HUES6 (cell line): Measurements from ENCODE around the gene LRRC34.

Source experiments
- H3K27ac ChIP-seq: 2 replicates; pipeline ENCODE4 v1.7.0; 2013; ENCODE audit warnings: low read depth, mild to moderate bottlenecking, low read length, inconsistent platforms
- H3K27me3 ChIP-seq: 2 replicates; pipeline ENCODE4 v1.6.1; 2013; ENCODE audit warnings: low read length; ENCODE audit not compliant: control insufficient read depth, insufficient read depth
- H3K36me3 ChIP-seq: 2 replicates; pipeline ENCODE4 v1.6.1; 2013; ENCODE audit warnings: low read length; ENCODE audit not compliant: control insufficient read depth, insufficient read depth
- H3K4me1 ChIP-seq: 2 replicates; pipeline ENCODE4 v1.6.1; 2013; ENCODE audit warnings: low read length; ENCODE audit not compliant: control insufficient read depth, insufficient read depth
- H3K4me3 ChIP-seq: 2 replicates; pipeline ENCODE4 v1.5.1; 2013; ENCODE audit warnings: low read depth, low read length
- H3K9ac ChIP-seq: one replicate; pipeline ENCODE4 v1.6.1; 2013; ENCODE audit warnings: mild to moderate bottlenecking, low read length
- H3K9me3 ChIP-seq: 2 replicates; pipeline ENCODE4 v1.6.1; 2013; ENCODE audit warnings: low read depth, low read length; ENCODE audit not compliant: control insufficient read depth, insufficient read depth

LRRC34 gene

DNA sequence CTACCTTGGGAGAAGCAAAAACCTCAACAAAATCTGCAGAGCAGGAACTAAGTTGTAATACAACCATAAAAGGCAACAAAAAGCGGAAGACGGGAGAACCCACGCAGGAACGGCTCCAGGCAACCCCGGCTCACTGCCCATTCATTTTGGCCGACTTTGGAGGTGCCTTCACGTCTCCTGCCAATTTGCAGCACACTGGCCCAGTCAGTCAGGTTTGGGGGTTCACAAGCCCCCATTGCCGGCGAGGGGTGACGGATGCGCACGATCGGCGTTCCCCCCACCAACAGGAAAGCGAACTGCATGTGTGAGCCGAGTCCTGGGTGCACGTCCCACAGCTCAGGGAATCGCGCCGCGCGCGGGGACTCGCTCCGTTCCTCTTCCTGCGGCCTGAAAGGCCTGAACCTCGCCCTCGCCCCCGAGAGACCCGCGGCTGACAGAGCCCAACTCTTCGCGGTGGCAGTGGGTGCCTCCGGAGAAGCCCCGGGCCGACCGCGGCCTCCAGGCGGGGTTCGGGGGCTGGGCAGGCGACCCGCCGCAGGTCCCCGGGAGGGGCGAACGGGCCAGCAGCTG, 48.3 kb downstream of the LRRC34 start:
- no peaks in the 10 kb centered on the region for H3K27me3 ChIP-seq
- H3K9ac ChIP-seq: peak overlapping the region; percentile 92
- peaks cover 10% of the 10 kb centered on the region for H3K9me3 ChIP-seq
- H3K4me3 ChIP-seq: peak overlapping the region; percentile 70
- H3K36me3 ChIP-seq: no peaks in the 10 kb centered on the region
- H3K4me1 ChIP-seq: no peaks in the 10 kb centered on the region
- peak overlapping the region; percentile 85 for H3K27ac ChIP-seq

DNA sequence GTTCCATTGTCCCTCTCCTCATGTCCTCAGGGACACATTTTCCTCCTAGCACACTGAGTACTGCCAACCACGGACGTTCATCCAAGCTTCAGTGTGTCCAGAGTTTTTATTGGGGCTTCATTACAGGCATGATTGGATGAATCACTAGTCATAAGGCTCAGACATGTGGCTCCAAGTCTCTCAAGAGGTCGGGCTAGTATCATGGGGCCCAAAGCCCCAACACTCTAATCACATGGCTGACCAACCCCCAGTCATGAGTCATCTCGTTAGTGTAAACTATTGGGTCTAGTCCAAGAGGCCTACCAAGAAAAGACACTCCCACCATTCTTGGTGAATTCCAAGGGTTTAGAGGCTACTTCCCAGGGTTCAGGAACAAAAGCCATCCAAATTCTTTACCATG, 52.2 kb downstream of the LRRC34 start:
- no peak overlapping the region for H3K27ac ChIP-seq
- H3K4me3 ChIP-seq: no peak overlapping the region
- H3K27me3 ChIP-seq: no peaks in the 10 kb centered on the region
- H3K9ac ChIP-seq: no peak overlapping the region
- H3K36me3 ChIP-seq: no peaks in the 10 kb centered on the region
- no peaks in the 10 kb centered on the region for H3K4me1 ChIP-seq
- H3K9me3 ChIP-seq: peaks cover 10% of the 10 kb centered on the region

DNA sequence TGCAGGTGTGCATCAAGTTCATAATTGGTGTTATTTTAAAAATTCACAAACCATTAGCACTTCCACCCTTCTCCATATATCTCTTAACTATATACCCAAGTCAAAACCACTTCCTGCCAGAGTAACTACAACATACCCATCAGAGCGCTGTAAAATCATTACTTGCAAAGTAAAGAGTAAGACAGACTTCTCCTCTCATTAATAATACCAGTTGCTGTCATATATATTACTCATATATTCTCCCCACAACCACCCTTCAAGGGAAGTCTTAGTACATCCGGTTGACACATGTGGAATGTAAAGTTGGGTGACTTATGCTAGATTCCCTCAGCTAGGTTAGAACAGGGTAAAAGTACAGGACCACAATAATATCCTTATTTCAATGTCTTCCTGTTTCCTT, 53.4 kb downstream of the LRRC34 start:
- no peak overlapping the region for H3K4me3 ChIP-seq
- H3K36me3 ChIP-seq: no peaks in the 10 kb centered on the region
- H3K27ac ChIP-seq: no peak overlapping the region
- H3K27me3 ChIP-seq: no peaks in the 10 kb centered on the region
- no peak overlapping the region for H3K9ac ChIP-seq
- H3K9me3 ChIP-seq: peaks cover 10% of the 10 kb centered on the region
- H3K4me1 ChIP-seq: no peaks in the 10 kb centered on the region

DNA sequence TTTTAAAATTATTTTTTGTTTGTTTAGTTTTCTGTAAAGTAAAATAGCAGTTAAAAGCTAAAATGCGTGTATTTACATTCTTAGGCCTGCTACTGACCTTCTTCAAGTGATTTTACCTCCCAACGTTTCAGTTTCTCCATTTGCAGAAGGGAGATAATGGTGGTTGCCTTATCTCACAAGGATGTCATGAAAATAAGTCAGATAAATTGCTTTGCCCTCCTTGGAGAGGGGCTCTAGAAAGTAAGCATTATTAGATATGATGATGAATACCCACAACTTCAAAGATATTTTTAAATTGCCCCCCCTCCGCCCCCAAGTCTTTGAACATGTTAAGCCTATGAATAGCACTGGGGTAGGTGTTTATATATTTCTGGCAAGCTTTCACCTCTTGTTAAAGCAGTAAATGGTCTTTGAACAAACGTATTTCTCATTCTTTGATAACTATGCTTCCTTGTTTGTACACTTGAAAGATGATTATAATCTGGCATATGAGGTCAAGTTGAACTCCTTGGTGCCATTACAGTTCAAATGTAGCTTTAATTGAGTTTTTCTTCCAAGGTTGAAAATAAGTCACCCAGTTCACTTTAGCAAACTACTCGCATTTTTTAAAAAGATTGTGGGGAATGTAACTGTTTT, 54.2 kb downstream of the LRRC34 start:
- H3K27ac ChIP-seq: no peak overlapping the region
- H3K27me3 ChIP-seq: no peaks in the 10 kb centered on the region
- no peak overlapping the region for H3K4me3 ChIP-seq
- no peaks in the 10 kb centered on the region for H3K36me3 ChIP-seq
- H3K4me1 ChIP-seq: no peaks in the 10 kb centered on the region
- H3K9me3 ChIP-seq: peaks cover 7% of the 10 kb centered on the region
- no peak overlapping the region for H3K9ac ChIP-seq

DNA sequence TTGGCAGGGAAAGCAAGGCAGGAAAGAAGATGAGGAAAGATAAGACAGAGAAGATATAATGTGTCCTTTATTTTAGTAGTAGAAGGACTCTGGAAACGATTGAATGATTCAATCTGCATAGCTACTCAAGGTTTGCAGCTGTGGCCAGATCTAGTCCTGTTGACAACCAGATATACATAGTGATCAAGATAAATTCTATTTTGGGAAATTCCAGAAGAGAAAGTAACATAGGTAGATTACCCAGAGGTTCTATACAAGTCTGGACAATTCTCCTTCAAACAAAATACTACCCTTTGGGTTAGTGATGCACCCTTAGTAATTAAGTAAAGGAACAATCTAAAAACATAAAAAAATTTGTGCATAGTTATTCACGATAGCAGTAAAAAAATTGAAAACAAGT, 57.2 kb downstream of the LRRC34 start:
- Histone ChIP-seq H3K36me3 (no peaks in the 10 kb centered on the region), H3K27me3 (no peaks in the 10 kb centered on the region), H3K27ac (no peak overlapping the region), H3K4me1 (0 out of 2 replicates have a peak, but pooled peaks cover 2% of the 10 kb centered on the region), H3K4me3 (no peak overlapping the region), H3K9me3 (peaks cover 2% of the 10 kb centered on the region; the same call in 1 of the 2 replicates), H3K9ac (no peak overlapping the region)

DNA sequence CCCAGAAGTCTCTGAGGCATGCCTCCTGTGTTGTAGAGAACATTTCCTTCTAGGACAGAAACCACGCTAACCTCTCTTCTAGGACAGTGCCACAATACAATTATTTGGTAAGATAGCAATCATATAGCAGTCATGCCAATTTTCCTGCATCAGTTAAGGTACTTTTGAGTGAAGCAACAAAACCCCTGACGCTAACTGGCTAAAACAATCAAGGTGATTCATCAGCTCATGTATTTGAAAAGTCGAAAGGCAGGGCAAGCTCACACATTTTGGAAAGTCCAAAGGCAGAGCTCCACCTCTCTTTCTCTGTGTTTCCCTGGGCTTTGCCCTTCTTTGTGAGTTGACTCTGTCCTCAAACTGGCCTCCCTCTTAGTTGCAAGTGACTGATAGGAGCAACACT, 58.0 kb downstream of the LRRC34 start:
- Histone ChIP-seq H3K27ac (no peak overlapping the region), H3K9me3 (no peaks in the 10 kb centered on the region), H3K4me3 (no peak overlapping the region), H3K9ac (no peak overlapping the region), H3K4me1 (0 out of 2 replicates have a peak, but pooled peaks cover 2% of the 10 kb centered on the region), H3K36me3 (no peaks in the 10 kb centered on the region), H3K27me3 (no peaks in the 10 kb centered on the region)

DNA sequence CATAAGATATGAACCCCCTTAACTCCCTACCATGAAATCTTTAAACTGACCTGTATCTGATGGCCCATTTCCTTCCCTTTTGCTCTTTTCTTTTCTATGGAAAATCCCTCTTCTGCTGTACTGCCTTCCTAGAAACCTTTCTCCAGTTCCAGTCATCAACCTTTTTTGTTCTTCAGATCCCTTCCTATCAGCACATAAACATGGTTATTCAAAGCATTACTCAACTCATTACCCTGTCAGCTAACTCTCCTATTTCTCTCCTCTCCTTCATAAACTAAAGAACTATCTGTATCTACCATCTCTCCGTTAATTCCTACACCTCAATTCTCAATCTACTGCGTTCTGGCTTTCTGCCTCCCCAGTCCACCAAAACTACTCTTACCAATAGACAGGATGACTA, 60.8 kb downstream of the LRRC34 start:
- Histone ChIP-seq H3K4me1 (0 out of 2 replicates have a peak, but pooled peaks cover 2% of the 10 kb centered on the region), H3K27ac (no peak overlapping the region), H3K36me3 (no peaks in the 10 kb centered on the region), H3K27me3 (no peaks in the 10 kb centered on the region; the same call in 1 of the 2 replicates), H3K9me3 (no peaks in the 10 kb centered on the region), H3K4me3 (no peak overlapping the region), H3K9ac (no peak overlapping the region)

DNA sequence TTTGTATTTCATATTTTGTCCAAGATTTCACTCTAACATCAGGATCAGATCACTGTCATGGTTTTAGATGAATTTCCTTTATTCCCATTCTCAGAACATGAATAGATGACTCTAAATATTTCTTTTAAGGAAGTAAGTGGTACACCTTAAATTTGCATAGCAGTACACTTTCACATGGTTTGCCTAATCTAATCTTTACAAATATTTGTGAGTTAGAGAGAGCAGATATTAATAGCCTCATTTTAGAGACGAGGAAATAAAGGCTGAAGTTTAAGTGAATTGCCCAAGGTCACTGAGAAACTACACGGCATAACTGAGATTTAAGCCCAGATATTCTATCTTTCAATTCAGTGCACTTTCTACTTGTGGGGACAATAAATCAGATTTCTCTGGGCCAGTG, 62.0 kb downstream of the LRRC34 start:
- H3K4me1 ChIP-seq: 0 out of 2 replicates have a peak, but pooled peaks cover 2% of the 10 kb centered on the region
- H3K36me3 ChIP-seq: no peaks in the 10 kb centered on the region
- no peaks in the 10 kb centered on the region; the same call in 1 of the 2 replicates for H3K27me3 ChIP-seq

DNA sequence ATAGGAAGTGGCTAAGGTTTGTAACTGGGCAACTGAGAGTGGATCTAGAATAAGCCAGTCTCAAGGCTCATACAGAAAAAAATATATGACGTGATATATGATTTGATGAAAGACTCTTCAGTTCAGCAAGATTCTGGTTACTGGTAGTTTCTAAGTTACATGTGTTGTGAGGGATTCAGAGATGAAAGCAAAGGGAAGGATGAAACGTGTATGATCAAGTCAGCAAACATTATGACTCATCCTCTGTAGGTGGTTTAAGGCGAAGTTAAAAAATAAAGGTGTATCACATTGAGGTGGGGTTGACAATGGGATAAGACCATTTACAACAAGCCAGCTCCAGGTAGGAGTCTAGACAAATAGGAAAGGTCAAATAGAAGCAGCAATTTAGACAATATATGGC, 64.0 kb downstream of the LRRC34 start:
- no peak overlapping the region for H3K4me3 ChIP-seq

More for the DNA sequence above, 62.0 kb downstream of the LRRC34 start:
- Histone ChIP-seq H3K27ac (no peak overlapping the region), H3K9ac (no peak overlapping the region), H3K9me3 (no peaks in the 10 kb centered on the region), H3K4me3 (no peak overlapping the region)

DNA sequence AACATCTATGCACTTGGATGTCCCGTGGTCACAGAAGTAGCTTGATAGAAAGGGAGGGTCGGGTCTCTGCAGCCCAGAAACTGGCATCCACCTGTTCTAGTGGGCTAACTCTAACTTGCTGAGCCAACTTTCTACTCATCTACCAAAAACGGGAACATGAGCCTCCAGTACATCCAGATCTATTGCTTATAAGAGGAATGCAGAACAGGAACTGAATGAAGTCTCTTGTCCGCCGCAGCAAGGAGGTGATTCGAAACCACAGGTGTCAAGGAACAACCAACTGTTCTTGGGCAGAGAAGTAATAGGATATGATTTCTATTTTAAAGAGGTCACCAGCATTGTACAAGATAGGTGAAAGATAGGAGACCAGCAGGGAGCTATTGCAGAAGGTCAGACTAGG, 65.8 kb downstream of the LRRC34 start:
- Histone ChIP-seq H3K36me3 (no peaks in the 10 kb centered on the region), H3K27me3 (no peaks in the 10 kb centered on the region; the same call in 1 of the 2 replicates), H3K4me1 (peaks cover 14% of the 10 kb centered on the region), H3K9ac (no peak overlapping the region), H3K9me3 (no peaks in the 10 kb centered on the region), H3K27ac (no peak overlapping the region), H3K4me3 (no peak overlapping the region)

More for the DNA sequence above, 64.0 kb downstream of the LRRC34 start:
- Histone ChIP-seq H3K9me3 (no peaks in the 10 kb centered on the region), H3K27me3 (no peaks in the 10 kb centered on the region; the same call in 1 of the 2 replicates), H3K36me3 (no peaks in the 10 kb centered on the region), H3K9ac (no peak overlapping the region), H3K27ac (no peak overlapping the region), H3K4me1 (peaks cover 11% of the 10 kb centered on the region)

DNA sequence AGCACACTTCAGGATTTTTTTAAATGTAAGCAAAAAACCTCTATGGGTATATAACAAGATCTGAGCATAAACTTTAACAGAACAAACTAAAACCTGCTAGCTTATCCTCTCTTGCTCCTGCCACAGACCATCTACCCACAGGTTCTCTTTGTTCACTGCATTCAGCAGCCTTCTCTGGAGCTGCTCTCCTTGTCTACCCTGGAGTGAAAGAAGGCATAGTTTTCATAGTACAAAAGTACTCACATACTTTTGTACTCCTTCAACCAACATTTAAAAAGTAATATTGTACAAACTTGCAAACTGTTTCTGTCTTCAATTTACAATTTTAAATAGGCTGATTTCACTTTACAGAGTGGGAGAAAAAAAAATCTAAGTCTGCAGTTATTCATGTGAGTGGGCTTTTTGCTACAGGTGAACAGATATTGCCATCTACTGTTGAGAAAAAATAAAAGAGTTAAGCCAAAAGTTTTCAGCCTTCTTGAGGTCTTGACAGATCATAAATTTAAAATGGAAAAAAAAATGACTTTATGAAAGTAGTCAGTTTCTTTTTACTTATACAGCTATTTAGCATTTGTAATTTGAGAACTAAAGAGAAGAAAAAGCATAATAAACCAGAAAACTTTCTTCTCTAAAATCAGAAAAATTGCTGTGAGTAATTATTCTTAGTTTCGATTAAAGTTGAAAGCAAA, 68.2 kb downstream of the LRRC34 start:
- Histone ChIP-seq H3K9me3 (no peaks in the 10 kb centered on the region), H3K27me3 (no peaks in the 10 kb centered on the region; the same call in 1 of the 2 replicates)

More for the DNA sequence above, 68.2 kb downstream of the LRRC34 start:
- H3K9ac ChIP-seq: no peak overlapping the region
- H3K36me3 ChIP-seq: no peaks in the 10 kb centered on the region
- no peak overlapping the region for H3K27ac ChIP-seq
- peaks cover 15% of the 10 kb centered on the region for H3K4me1 ChIP-seq
- no peak overlapping the region for H3K4me3 ChIP-seq
